Tibial nerve (tissue), 4 donors: ENCODE results near the gene TOGARAM1. TPM values are rescaled to one million over a fixed set of nuclear protein-coding genes. Genes with fewer than 3 reads are reported as not detected.

Source experiments
- DNase-seq, 2 donors: peaks; one replicate each; pipeline ENCODE4 v3.0.0-alpha.2; 2019; ENCODE audit warnings: low spot score in 2 of 2
- H3K27ac ChIP-seq, 4 donors: fragments of 200-600 bp; sonication (generic) in 3 of 4; one replicate each; pipeline ENCODE4 v1.5.1; 2017 to 2019; ENCODE audit warnings: mild to moderate bottlenecking in 1 of 4
- H3K27me3 ChIP-seq, 2 donors: fragments of 200-600 bp; sonication (generic) in 1 of 2; one replicate each; pipeline versions ENCODE4 v1.5.1 to v1.6.0; 2017 to 2019
- H3K36me3 ChIP-seq, 3 donors: fragments of 200-600 bp; sonication (generic); one replicate each; pipeline ENCODE4 v1.5.1; 2018 to 2019
- H3K4me1 ChIP-seq, 4 donors: fragments of 200-600 bp; sonication (generic) in 3 of 4; one replicate each; pipeline ENCODE4 v1.5.1; 2017 to 2019
- H3K4me3 ChIP-seq, 4 donors: fragments of 200-600 bp; sonication (generic) in 3 of 4; one replicate each; pipeline ENCODE4 v1.5.1; 2017 to 2019; ENCODE audit warnings: mild to moderate bottlenecking in 1 of 4, moderate library complexity in 1 of 4
- H3K9me3 ChIP-seq, 4 donors: fragments of 200-600 bp; sonication (generic) in 3 of 4; one replicate each; pipeline ENCODE4 v1.5.1; 2017 to 2019
- EP300 ChIP-seq, 2 donors: sonication (generic); formaldehyde crosslinking; IDR thresholded peaks; one replicate each; pipeline ENCODE4 v1.6.1; 2017; ENCODE audit warnings: antibody characterized with exemption in 2 of 2, mild to moderate bottlenecking in 1 of 2
- POLR2A ChIP-seq, 2 donors: fragments of 450-650 bp; IDR thresholded peaks; one replicate each; pipeline ENCODE4 v1.6.1; 2017; ENCODE audit warnings: antibody characterized with exemption in 2 of 2, mild to moderate bottlenecking in 2 of 2, moderate library complexity in 2 of 2
- WGBS, 2 donors: methylation state at CpG; one replicate each; pipeline ENCODE4 v1.1.5; 2018; 5-methylcytosine and 5-hydroxymethylcytosine counted together
- total RNA-seq, 4 donors: library from RNA; depleted of rRNA; stranded (reverse); fragments of >200 nt; gene quantifications; one replicate each; pipeline ENCODE4 v1.1.0, GENCODE V29; 2016
- TF ChIP-seq, protein P1 (sequence below), 5 experiments: fragments of 200-600 bp in 3 of 5; fragments of 450-650 bp in 2 of 5; sonication (generic) in 3 of 5; IDR thresholded peaks; one replicate each; pipeline ENCODE4 v1.5.1; 2016 to 2019; ENCODE audit warnings: antibody characterized with exemption in 5 of 5, mild to moderate bottlenecking in 3 of 5, moderate library complexity in 2 of 5

TOGARAM1 gene
- total RNA-seq, 4 donors from 2014 or later: 22.2 to 51.8 (median 34.2) TPM

DNA sequence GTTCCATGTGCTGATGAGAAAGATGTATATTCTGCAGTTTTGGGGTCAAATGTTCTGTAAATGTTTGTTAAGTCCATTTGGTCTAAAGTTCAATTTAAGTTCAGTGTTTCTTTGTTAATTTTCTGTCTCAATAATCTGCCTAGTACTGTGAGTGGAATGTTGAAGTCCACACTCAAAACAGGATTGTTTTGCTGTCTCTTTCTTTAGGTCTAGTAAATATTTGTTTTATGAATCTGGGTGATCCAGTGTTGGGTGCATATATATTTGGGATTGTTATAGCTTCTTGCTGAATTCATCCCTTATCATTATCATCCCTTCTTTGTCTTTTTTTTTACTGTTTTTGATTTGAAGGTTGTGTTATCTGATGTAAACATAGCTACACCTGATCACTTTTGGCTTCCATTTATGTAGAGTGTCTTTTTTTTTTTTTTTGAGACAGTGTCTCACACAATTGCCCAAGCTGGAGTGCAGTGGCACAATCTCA lies 95.9 kb downstream of the TOGARAM1 start:
- DNase-seq: no peak
- Histone ChIP-seq H3K9me3 (peaks cover 0 to 18% (median 0%) of the 10 kb centered on the region in 4 donors), H3K27ac (no peak overlapping the region), H3K36me3 (peaks cover 0 to 63% (median 0%) of the 10 kb centered on the region in 3 donors), H3K4me3 (no peak overlapping the region), H3K4me1 (no peaks in the 10 kb centered on the region), H3K27me3 (no peaks in the 10 kb centered on the region)
- TF ChIP-seq EP300 (IDR thresholded peaks at IDR 0.05): no peak
- TF ChIP-seq, protein P1, sequence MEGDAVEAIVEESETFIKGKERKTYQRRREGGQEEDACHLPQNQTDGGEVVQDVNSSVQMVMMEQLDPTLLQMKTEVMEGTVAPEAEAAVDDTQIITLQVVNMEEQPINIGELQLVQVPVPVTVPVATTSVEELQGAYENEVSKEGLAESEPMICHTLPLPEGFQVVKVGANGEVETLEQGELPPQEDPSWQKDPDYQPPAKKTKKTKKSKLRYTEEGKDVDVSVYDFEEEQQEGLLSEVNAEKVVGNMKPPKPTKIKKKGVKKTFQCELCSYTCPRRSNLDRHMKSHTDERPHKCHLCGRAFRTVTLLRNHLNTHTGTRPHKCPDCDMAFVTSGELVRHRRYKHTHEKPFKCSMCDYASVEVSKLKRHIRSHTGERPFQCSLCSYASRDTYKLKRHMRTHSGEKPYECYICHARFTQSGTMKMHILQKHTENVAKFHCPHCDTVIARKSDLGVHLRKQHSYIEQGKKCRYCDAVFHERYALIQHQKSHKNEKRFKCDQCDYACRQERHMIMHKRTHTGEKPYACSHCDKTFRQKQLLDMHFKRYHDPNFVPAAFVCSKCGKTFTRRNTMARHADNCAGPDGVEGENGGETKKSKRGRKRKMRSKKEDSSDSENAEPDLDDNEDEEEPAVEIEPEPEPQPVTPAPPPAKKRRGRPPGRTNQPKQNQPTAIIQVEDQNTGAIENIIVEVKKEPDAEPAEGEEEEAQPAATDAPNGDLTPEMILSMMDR (IDR thresholded peaks at IDR 0.05): no peak
- no peak for TF ChIP-seq POLR2A (IDR thresholded peaks at IDR 0.05)

DNA sequence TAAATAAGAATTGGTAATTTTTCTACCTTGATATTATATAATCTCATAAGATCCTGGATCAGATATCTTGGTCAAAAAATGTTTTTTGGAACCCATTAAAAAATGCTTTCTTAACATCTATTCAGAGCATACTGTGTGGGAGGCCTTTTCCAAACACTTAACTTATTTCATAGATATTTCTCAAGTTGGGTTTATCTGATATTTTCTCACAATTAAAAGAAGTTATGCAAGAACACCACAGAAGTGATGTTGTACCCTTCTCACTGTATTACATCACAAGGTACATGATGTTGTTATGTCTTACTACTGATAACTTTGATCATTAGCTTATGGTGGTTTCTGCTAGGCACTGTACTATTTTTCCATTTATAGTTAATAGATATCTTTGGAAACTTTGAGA lies 98.6 kb downstream of the TOGARAM1 start:
- Histone ChIP-seq H3K4me3 (no peak overlapping the region), H3K27me3 (no peaks in the 10 kb centered on the region), H3K9me3 (peaks cover 0 to 15% (median 0%) of the 10 kb centered on the region in 4 donors), H3K36me3 (peaks cover 0 to 38% (median 0%) of the 10 kb centered on the region in 3 donors), H3K27ac (no peak overlapping the region), H3K4me1 (no peaks in the 10 kb centered on the region)
- TF ChIP-seq EP300 (IDR thresholded peaks at IDR 0.05): no peak
- no peak for DNase-seq

DNA sequence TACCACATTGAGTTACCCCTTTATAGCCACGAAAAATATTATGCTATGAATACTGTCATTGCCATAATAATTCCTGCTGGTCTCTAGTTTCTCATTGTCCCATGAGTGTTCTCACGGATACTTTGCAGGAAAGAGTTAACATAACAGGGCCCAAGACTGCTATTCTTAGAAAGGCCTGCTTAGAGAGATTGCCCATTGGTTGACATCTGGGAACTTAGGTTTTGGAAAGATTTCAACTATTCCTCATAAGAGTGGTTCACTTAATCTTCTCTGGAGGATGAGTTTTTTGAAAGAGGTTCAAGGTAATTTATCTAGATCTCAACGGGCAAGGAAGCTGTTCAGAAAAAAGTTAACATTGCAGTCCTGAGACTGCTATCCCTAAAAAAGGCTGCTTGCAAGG lies 103.5 kb downstream of the TOGARAM1 start:
- H3K4me3 ChIP-seq: no peak overlapping the region
- DNase-seq: no peak
- no peak overlapping the region for H3K27ac ChIP-seq
- H3K36me3 ChIP-seq: peaks cover 0 to 23% (median 0%) of the 10 kb centered on the region in 3 donors
- 70 to 72% methylated on average over 3 of the region's 3 CpGs for WGBS, 2 donors
- no peaks in the 10 kb centered on the region for H3K4me1 ChIP-seq
- no peak for TF ChIP-seq POLR2A (IDR thresholded peaks at IDR 0.05)
- TF ChIP-seq EP300 (IDR thresholded peaks at IDR 0.05): no peak
- TF ChIP-seq, protein P1 (IDR thresholded peaks at IDR 0.05): no peak
- H3K27me3 ChIP-seq: no peaks in the 10 kb centered on the region
- no peaks in the 10 kb centered on the region for H3K9me3 ChIP-seq

GRCh38 chr14:45065956-45066355 lies 104.0 kb downstream of the TOGARAM1 start:
- peaks cover 0 to 27% (median 0%) of the 10 kb centered on the region in 3 donors for H3K36me3 ChIP-seq
- H3K9me3 ChIP-seq: no peaks in the 10 kb centered on the region
- WGBS, 2 donors: 89 to 92% methylated on average over 2 of the region's 2 CpGs
- no peak overlapping the region for H3K27ac ChIP-seq
- H3K4me1 ChIP-seq: no peaks in the 10 kb centered on the region
- H3K4me3 ChIP-seq: no peak overlapping the region
- DNase-seq: no peak
- H3K27me3 ChIP-seq: no peaks in the 10 kb centered on the region
- TF ChIP-seq, protein P1 (IDR thresholded peaks at IDR 0.05): no peak
- TF ChIP-seq POLR2A (IDR thresholded peaks at IDR 0.05) (no peak), EP300 (IDR thresholded peaks at IDR 0.05) (no peak)

GRCh38 chr14:45066667-45067066 lies 104.7 kb downstream of the TOGARAM1 start:
- WGBS, 2 donors: 97 to 98% methylated on average over 3 of the region's 3 CpGs
- no peak for DNase-seq
- H3K9me3 ChIP-seq: no peaks in the 10 kb centered on the region

More at GRCh38 chr14:45066667-45067066, 104.7 kb downstream of the TOGARAM1 start:
- H3K4me1 ChIP-seq: no peaks in the 10 kb centered on the region
- no peaks in the 10 kb centered on the region for H3K27me3 ChIP-seq
- H3K27ac ChIP-seq: no peak overlapping the region
- no peak overlapping the region for H3K4me3 ChIP-seq
- peaks cover 0 to 33% (median 0%) of the 10 kb centered on the region in 3 donors for H3K36me3 ChIP-seq
- TF ChIP-seq, protein P1 (IDR thresholded peaks at IDR 0.05): no peak
- no peak for TF ChIP-seq POLR2A (IDR thresholded peaks at IDR 0.05)
- TF ChIP-seq EP300 (IDR thresholded peaks at IDR 0.05): no peak
